Measurements from ENCODE around the gene KIAA1958. TPM values are rescaled to one million over a fixed set of nuclear protein-coding genes. Genes with fewer than 3 reads are reported as not detected.
A peak's percentile ranks its signal among the peaks of the same experiment; 100 is the strongest.

The KIAA1958 gene
- total and polyA plus RNA-seq, 2 of the 8 experiments (the other 6 are each of a cell fraction or from before 2014, with no cell fraction given): 11.4 to 43.8 TPM

DNA sequence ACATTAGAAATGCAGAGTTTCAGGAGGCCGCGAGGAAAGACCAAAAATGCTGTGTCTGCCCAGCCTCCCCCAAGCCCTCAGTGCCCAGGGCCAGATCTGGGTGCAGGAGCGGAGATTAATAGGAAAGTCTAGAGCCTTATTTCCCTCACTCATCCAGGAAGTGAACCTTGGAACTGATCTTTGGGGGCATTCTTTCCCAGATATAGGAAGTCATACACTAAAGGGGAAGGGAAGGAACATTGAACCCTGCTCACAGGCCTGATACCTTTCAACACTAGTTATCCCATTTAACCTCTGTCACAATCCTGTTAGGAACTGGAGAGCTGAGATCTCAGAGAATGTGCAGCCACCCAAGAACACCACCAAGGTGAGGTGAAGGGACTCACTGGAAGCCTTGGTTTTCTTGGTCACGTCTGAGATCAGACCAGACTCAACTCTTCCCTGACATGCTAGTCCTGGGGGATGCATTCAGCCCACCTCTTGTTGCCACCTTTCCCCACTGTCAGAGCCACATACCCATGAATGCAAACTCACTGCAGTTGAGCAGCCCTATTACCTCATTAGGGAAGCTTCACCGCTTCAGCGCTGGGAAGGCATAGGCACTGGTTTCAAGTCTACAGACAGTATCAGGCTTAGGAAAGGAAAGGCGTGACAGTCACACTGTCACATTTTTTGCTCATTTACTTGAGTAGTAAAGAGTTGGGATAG, 95.0 kb downstream of the KIAA1958 start:
- Histone ChIP-seq H3K23ac (ENCODE audit: insufficient read length) (no peak overlapping the region), H3K56ac (replicated peaks; ENCODE audit: insufficient read length, low read depth, low read length) (no peak overlapping the region), H3K23me2 (ENCODE audit: low read depth, low read length) (no peaks in the 10 kb centered on the region), H3K4ac (replicated peaks; ENCODE audit: insufficient read length, low read depth, low read length) (no peak overlapping the region), H3K27me3 (replicated peaks in 1 of 4; ENCODE audit: control insufficient read depth in 3 of 4, extremely low read depth in 1 of 4, insufficient read depth in 3 of 4, low read length in 3 of 4) (no peaks in the 10 kb centered on the region), H2BK15ac (ENCODE audit: low read length) (no peak overlapping the region), H2BK120ac (replicated peaks; ENCODE audit: low read depth, low read length) (no peak overlapping the region), H3K27ac (ENCODE audit: low read depth, low read length) (0 out of 2 replicates have a peak overlapping the region, but pooled peaks have one; percentile 59), H3K9me3 (ENCODE audit: insufficient read depth in 2 of 2, low read depth in 1 of 2, low read length in 1 of 2) (no peaks in the 10 kb centered on the region), H3K18ac (ENCODE audit: extremely low read depth, low read length) (peak overlapping the region; percentile 28), H4K20me1 (replicated peaks in 1 of 2; ENCODE audit: control insufficient read depth in 1 of 2, insufficient read depth in 2 of 2, low read length in 2 of 2) (peaks cover 8 to 10% of the 10 kb centered on the region in 2 experiments), H3K36me3 (ENCODE audit: control insufficient read depth in 2 of 4, insufficient read depth in 4 of 4, low read length in 3 of 4) (no peaks in the 10 kb centered on the region; a peak in 1 of 8 replicates), H3K14ac (ENCODE audit: insufficient read length) (no peak overlapping the region), H3K79me2 (ENCODE audit: control insufficient read depth in 1 of 2, insufficient read depth in 2 of 2, low read length in 2 of 2) (peaks cover 3 to 87% of the 10 kb centered on the region in 2 experiments; a peak in 3 of 4 replicates), H3K4me3 (ENCODE audit: extremely low read depth in 1 of 4, insufficient read depth in 2 of 4, low read depth in 3 of 4, low read length in 4 of 4) (no peak overlapping the region), H3K4me2 (ENCODE audit: insufficient read depth in 1 of 2, low read depth in 2 of 2, low read length in 2 of 2) (peak overlapping the region; percentile 25 to 56; a peak in 2 of 4 replicates), H2BK12ac (ENCODE audit: low read depth, low read length) (peak overlapping the region; percentile 0; the same call in 1 of the 2 replicates), H4K91ac (replicated peaks; ENCODE audit: insufficient read length, low read length) (no peak overlapping the region), H4K8ac (ENCODE audit: extremely low read depth, insufficient read depth, low read length) (no peak overlapping the region), H2AFZ (ENCODE audit: low read length) (no peak overlapping the region), H3K4me1 (replicated peaks in 1 of 4; ENCODE audit: control insufficient read depth in 3 of 4, insufficient read depth in 4 of 4, low read length in 3 of 4) (peaks cover 4 to 18% (median 13%) of the 10 kb centered on the region in 4 experiments; a peak in 6 of 7 replicates), H2BK5ac (ENCODE audit: low read depth, low read length) (peak overlapping the region; percentile 62; the same call in 1 of the 2 replicates), H2AK5ac (ENCODE audit: low read depth, low read length) (no peak overlapping the region), H4K5ac (ENCODE audit: insufficient read length, low read depth, low read length) (no peak overlapping the region), H3K79me1 (ENCODE audit: low read depth, low read length) (no peaks in the 10 kb centered on the region), H3K9ac (replicated peaks in 1 of 4; ENCODE audit: extremely low read depth in 1 of 4, low read depth in 3 of 4, low read length in 3 of 4) (no peak overlapping the region), H2BK20ac (ENCODE audit: low read length) (no peak overlapping the region)
- WGBS, 2 experiments (ENCODE audit: extremely low coverage in 1 of 2, insufficient coverage in 1 of 2, insufficient read length in 1 of 2, insufficient replicate concordance in 2 of 2, low coverage in 1 of 2, low lambda C conversion rate in 2 of 2, missing lambda C conversion rate in 1 of 2): 84% methylated on average over 7 of the region's 7 CpGs; no CpG with 5 or more reads in 1 of the 2 experiments
- POLR2A ChIA-PET (ENCODE audit: partially characterized antibody): interaction anchor here (1.5 kb wide), 1 partner anchor 20 kb away, joined by 3 read pairs; no protein-coding TSS in a partner anchor
- FAIRE-seq (no peak), DNase-seq (ENCODE audit: low read depth in 1 of 2, low spot score in 2 of 2) (no peak)
- CTCF ChIA-PET (ENCODE audit: partially characterized antibody): interaction anchor here (1.0 to 3.7 kb wide), 7 partner anchors 8 to 78 kb away, joined by 3 to 14 read pairs (median 4); no protein-coding TSS in a partner anchor
- TF ChIP-seq CREB1 (IDR thresholded peaks at IDR 0.05) (no peak), SUZ12 (IDR thresholded peaks at IDR 0.05; ENCODE audit: low read length) (no peak), ASH2L (IDR thresholded peaks at IDR 0.05; ENCODE audit: low read length) (no peak), KDM5A (IDR thresholded peaks at IDR 0.05; ENCODE audit: low read length) (no peak), KDM4A (IDR thresholded peaks at IDR 0.05; ENCODE audit: low read depth, low read length, severe bottlenecking) (no peak), RFX5 (IDR thresholded peaks at IDR 0.05; ENCODE audit: borderline replicate concordance, low read depth, low read length) (no peak), BRCA1 (IDR thresholded peaks at IDR 0.05; ENCODE audit: low read depth, low read length) (no peak), ZNF274 (IDR thresholded peaks at IDR 0.05; ENCODE audit: borderline replicate concordance, extremely low read depth, low read length) (no peak), GTF2F1 (IDR thresholded peaks at IDR 0.05; ENCODE audit: borderline replicate concordance, low read depth, low read length) (no peak), BCL11A (IDR thresholded peaks at IDR 0.05; ENCODE audit: low read depth in 2 of 2, low read length in 2 of 2) (no peak), EZH2 (IDR thresholded peaks at IDR 0.05; ENCODE audit: low read depth, low read length, severe bottlenecking) (no peak)
- TF ChIP-seq, protein P1, sequence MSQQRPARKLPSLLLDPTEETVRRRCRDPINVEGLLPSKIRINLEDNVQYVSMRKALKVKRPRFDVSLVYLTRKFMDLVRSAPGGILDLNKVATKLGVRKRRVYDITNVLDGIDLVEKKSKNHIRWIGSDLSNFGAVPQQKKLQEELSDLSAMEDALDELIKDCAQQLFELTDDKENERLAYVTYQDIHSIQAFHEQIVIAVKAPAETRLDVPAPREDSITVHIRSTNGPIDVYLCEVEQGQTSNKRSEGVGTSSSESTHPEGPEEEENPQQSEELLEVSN (IDR thresholded peaks at IDR 0.05): no peak

All from H1 (cell line).